ENCODE measurements around the gene GRIN3B.

- TF ChIP-seq TAF1 (IDR thresholded peaks at IDR 0.05; ENCODE audit: borderline replicate concordance, low read depth, low read length), result no peak
- TF ChIP-seq POLR2AphosphoS5 (IDR thresholded peaks at IDR 0.05; ENCODE audit: low read depth, low read length), result no peak
- TF ChIP-seq POLR2A (IDR thresholded peaks at IDR 0.05; ENCODE audit: low read depth, low read length), result no peak
These were observed 9.1 kb downstream of the GRIN3B start for GRCh38 chr19:1009041-1009980.

Data from GM12892 (cell line).